ENCODE results near the gene IRGC.

IRGC gene

DNA sequence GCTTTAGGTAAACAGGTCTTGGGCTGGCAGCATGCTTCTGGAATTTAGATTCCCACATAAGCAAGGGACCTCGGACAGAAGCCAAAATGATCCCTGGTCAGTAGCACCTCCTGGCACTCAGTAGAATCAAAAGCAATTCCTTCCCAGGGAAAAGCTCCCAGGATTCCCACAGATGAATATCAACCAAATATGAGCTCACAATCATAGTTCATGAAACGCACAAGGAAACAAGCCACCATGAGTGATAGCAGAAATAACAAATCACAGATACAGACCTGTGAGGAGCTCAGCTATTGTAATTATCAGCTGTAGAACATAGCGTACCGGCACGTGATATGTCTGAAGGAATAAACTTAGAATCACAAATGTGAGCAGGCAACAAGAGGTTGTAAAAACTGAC is 24.1 kb upstream of the IRGC start:
- no peak for DNase-seq (ENCODE audit: low spot score)

DNA sequence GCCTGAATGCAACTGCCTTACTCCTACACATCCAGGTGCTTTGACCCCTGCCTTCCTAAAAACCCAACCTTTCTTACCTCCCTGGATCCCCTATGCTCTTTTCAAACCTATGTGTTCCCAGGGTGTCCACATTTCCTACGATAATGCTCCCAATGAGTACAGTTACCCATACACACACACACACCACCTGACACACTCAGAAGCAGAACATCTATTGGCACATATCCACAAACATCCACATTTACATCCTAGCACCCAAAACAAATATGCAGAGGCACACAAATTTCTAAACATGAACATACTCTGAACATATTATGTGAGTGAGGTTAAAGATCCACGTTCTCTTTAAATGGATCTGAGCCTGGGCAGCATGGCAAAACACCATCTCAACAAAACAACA is 23.5 kb upstream of the IRGC start:
- no peak for DNase-seq (ENCODE audit: low spot score)

DNA sequence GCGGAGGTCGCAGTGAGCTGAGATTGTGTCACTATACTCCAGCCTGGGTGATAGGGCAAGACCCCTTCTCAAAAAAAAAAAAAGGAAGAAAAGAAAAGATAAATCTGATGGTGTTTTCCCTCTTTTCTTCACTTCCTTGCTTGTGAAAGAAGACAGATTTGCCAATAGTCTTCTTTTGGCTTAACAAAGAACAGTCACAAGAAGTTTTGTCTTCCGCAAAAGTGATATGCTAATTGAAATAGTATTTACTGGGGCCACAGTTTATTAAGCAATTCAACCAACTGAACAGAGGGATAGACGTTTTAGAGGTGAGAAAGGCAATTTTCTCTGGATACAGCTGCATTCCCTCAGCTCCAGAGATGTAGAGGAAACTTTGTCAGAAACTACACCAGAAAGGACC is 23.0 kb upstream of the IRGC start:
- DNase-seq (ENCODE audit: low spot score), result no peak

DNA sequence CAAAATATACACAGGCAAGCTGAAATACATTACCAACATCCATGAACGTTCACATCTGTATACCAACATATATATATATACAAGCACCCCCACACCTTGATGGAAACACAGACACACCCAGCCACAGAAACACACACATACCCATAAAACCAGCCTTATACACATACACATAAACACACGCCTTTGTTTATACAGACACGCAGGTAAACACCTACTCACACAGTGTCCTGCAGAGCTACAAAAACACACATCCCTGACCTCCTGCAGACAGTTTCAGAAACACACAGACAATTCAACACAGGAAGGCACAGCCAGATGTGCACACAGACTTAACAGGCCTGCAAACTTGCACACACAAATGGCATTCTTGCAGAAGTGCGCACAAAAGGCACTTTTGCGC is 21.3 kb upstream of the IRGC start:
- DNase-seq (ENCODE audit: low spot score), result no peak

DNA sequence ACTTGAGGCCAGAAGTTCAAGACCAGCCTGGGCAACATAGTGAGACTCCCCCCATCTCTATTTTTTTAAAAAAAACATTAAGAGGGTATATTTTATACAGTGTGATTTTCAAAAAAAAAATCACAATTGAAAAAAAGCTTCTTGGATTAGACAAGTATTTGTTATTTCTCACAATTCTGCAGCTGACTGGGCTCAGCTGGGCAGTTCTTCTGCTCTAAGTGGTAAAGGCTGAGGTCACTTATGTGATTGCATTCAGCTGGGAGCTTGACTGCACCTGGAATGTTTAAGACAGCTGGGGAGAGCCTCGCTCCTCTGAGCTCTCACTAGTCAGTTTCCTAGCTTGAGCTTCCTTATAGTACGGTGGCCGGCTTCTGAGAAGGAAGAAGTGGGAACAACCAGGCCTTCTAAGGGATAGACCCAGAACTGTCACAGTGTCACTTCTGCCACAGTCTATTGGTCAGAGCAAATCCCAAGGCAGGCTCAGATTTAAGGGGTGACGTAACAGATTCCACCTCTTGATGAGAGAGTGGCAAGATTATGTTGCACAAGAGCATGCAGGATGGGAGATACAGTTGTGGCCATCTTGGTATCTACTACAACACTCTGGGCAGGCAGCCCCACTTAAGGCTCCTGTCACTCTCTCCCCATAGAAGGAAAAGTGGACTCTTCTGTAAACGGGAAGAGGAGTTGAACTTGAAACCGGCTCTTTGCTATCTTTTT is 19.7 kb upstream of the IRGC start:
- no peak for DNase-seq (ENCODE audit: low spot score)

DNA sequence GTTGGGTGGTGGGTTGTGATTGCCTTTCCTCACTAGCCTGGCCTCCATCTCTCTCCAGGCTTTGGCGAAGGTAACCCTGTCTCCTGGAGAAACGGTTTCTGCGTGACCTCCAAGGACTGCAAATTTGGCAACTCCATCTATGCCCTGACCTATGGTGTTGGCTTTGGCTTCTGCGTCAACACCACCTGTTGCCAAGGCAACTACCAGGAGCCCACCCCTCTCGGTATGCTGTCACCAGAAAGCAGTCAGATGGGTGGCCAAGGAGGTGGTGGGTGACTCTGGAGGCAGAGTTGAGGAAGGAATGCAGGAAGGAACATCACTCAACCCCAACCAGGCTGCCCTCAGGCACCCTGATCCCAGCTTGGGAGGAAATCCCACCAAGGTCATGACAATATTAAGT is 18.6 kb upstream of the IRGC start:
- DNase-seq (ENCODE audit: low spot score), result no peak

DNA sequence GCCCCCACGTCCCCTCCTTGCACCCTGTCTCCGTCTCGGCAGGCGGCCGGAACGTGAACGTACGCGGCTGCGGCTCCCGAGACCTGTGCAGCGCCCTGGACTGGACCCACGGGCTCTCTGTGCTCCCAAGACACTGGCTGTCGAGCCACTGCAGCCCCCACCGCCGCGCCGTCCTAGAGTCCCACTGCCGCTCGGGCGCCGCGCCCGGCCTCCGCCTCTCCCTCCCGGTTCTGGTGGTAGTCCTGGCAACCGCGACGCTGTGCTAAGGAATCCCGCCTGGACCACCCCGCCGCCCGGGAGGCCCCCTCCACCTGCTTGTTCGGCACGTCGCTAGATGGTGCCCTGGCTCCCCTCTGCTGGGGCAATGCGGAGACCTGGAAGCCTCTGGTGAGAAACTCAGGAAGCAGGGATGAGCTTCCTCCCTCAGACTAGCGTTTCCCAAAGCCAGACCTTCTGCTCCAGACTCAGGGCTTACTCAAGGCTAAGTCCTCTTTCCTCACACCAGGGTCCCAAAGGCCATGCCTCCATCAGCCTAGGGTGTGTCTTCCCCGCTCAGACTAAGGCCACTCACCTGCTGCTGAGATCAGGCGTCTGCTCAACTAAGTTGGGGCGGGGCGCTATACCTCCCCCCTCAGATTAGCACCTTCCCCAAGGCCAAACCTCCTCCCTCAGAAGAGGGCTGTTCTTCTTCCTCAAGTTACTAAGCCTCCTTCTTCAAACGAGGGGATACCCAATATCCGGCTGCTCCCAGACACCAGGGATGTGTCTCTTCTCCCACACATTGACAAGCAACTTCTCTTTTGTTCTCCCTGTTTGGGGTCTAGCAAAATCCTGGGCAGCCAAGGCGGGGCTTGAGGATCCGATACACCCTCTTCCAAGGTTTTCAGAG is 16.1 kb upstream of the IRGC start:
- no peak for DNase-seq (ENCODE audit: low spot score)

DNA sequence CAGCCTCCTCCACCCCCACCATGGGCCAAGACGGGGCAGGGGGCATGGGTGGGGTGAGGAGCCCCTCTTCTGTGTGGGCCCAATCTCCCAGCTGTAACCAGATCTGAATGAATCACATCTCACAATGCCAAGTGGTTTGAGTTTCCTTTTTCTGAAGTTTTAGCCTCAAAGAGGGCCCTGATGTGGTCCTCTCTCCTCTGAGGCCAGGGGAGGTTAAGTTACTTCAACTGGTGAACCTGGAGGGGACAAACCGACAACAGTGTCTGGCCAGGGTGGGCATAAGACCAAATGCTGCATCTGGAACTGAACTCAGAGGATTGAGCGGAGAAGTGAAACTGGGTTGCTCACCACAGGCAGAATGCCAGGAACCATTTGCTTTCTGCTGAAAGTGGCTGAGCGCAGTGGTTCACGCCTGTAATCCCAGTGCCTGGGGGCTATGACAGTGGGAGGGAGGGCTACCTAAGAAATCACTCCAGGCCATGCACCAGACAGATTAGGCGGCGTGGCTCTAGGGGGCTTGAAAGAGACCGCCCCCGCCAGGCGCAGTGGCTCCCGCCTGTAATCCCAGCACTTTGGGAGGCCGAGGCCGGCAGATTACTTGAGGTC is 15.4 kb upstream of the IRGC start:
- DNase-seq (ENCODE audit: low spot score), result no peak

DNA sequence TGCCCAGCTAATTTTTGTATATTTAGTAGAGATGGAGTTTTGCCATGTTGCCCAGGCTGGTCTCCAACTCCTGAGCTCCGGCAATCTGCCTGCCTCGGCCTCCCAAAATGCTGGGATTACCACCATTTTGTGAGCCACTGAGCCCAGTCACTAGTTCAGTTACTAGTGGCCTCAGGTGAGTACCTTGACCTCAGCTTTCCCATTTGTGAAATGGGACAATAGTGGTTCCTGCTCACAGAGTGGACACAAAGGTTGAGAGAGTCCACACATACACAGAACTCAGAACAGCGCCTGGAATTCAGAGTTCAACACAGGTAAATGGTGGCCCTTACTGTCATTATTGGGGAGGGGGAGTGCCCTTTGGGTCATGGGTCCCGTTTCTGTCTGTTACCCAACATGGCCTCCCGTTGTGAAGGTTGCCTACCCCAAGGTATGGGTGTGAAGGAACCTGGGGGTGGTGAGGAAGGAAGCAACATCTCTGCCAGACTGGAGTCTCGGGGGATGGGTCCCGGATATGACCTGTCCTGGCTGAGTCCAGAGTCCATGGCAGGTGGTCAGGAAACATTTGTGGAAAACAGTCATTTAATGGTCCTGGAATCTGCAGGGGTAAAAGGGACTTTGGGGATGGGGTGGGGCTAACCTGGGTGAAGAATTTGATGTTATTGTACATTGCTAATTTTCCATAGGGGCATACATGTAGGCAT is 11.7 kb upstream of the IRGC start:
- DNase-seq (ENCODE audit: low spot score), result no peak

DNA sequence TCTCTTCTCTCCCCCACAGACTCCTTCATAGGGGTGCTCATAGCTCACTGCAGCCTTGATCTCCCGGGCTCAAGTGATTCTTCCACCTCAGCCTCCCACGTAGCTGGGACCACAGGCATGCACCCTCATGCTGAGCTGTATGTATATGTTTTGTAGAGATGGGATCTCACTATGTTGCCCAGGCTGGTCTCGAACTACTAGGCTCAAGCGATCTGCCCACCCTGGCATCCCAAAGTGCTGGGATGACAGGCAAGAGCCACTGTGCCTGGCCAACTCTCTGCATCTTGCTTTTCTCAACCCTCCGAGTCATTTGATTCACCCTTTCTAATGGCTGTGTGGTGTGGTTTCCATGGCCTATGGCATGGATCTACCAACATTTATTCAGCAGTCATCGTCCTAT is 10.1 kb upstream of the IRGC start:
- no peak for DNase-seq (ENCODE audit: low spot score)

DNA sequence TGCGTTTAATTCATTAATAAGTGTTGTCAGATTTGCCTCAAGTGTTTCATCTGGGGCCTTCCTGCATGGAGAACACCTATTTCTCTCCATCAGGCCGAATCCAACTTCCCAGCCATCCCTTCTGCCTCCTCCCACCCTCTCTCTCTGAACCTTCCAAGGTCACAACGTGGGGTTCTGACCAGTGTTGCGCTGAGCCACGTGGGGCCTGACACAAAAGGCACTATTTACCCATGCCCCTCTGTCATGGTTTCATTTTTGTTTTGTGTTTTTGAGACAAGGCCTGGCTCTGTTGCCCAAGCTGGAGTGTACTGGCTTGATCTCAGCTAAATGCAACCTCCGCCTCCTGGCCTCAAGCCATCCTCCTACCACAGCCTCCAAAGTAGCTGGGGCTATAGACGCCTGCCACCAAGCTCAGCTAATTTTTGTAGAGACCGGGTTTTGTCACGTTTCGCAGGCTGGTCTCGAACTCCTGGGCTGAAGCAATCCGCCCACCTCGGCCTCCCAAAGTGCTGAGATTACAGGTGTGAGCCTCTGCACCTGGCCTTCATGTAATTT is 8.6 kb upstream of the IRGC start:
- no peak for DNase-seq (ENCODE audit: low spot score)

DNA sequence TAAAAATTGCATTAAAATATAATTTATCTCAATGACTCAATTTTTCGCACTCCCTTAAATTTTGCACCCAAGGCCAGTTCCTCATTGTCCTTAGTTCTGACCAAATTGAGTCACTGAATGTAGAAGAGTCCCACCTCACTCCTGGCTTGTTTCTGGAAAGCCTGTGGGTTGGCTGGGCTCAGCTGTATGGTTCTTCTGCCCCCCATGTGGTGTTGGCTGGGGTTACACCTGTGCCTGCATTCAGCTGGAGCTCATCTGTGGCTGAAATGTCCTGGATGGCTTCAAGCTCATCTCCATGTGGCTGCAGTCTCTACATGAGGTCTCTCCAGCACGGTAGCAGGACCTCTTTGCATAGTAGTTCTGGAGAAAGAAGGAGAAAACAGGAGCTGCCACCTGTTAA is 7.2 kb upstream of the IRGC start:
- no peak for DNase-seq (ENCODE audit: low spot score)

DNA sequence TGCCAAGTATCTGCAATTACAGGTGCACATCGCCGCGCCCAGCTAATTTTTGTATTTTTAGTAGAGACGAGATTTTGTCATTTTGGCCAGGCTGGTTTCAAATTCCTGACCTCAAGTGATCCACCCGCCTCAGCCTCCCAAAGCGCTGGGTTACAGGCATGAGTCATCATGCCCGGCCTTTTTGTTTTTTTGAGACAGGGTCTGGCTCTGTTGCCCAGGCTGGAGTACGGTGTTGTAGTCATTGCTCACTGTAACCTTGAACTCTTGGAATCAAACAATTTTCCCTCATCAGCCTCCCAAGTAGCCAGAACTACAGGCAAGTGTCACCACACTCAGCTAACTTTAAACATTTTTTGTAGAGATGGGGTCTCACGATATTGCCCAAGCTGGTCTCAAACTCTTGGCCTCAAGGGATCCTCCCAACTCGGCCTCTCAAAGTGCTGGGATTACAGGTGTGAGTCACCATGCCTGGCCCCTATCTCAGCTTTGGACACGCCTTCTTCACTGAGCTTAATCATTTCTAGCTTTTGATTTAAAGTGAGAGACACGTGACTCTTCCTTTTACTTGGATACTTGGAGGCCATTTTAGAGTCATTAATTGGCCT is 4.0 kb upstream of the IRGC start:
- no peak for DNase-seq (ENCODE audit: low spot score)

DNA sequence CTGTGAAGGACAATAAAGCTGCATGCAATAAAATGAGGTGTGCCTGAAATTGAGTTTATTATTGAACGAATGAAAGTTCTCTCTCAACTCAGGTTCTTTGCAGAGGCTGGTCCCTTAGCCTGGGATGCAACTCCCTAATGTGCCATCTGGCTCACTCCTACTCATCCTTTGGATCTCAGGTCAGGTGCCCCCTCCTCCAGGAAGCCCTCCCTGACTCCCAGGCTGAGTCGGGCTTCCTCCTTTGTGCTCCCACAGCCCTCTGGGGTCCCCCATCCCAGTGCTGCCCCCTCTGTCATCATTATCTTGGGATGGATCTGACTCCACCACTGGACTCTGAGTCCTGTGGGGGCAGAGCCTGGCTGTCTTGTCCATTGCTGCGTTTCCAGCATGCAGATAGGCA is 2.7 kb upstream of the IRGC start:
- DNase-seq (ENCODE audit: low spot score), result no peak

DNA sequence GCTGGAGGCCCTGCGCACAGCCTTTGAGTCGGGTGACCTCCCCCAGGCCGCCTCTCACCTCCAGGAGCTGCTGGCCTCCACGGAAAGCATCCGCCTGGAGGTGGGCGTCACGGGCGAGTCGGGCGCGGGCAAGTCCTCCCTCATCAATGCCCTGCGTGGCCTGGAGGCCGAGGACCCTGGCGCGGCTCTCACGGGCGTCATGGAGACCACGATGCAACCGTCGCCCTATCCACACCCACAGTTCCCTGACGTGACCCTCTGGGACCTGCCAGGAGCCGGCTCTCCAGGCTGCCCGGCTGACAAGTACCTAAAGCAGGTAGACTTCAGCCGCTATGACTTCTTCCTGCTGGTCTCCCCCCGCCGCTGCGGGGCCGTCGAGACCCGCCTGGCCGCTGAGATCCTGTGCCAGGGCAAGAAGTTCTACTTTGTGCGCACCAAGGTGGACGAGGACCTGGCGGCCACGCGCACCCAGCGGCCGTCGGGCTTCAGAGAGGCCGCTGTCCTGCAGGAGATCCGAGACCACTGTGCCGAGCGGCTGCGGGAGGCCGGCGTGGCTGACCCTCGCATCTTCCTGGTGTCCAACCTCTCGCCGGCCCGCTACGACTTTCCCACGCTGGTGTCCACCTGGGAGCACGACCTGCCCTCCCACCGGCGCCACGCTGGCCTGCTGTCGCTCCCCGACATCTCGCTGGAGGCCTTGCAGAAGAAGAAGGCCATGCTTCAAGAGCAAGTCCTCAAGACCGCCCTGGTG is 2.9 kb downstream of the IRGC start:
- DNase-seq (ENCODE audit: low spot score), result no peak

DNA sequence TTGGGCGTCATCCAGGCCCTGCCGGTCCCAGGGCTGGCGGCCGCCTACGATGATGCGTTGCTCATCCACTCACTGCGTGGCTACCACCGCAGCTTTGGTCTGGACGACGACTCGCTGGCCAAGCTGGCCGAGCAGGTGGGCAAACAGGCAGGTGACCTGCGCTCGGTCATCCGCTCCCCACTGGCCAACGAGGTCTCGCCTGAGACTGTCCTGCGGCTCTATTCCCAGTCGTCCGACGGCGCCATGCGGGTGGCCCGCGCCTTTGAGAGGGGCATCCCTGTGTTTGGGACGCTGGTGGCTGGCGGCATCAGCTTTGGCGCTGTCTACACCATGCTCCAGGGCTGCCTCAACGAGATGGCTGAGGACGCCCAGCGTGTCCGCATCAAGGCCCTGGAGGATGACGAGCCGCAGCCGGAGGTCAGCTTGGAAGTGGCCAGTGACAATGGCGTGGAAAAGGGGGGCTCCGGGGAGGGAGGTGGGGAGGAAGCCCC is 3.5 kb downstream of the IRGC start:
- no peak for DNase-seq (ENCODE audit: low spot score)

DNA sequence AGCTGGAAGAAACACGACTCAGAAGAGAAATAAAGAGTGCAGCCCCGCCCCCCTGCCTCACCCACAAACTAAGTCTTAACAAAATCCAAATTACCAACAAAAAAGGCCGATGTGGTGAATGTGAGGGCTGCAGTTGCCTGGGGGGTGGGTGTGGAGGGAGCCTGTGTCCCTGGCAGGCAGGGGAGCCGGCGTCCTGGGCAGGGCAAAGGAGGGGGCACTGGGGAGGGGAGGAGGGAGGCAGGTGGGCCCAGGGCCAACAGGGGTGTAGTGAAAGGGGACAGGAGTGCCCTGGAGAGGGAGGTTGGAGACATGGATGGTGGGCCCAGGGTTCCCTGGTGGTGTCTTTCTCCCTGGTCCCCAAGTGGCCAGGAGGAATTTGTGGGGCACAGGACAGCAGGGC is 4.0 kb downstream of the IRGC start:
- DNase-seq (ENCODE audit: low spot score), result no peak

DNA sequence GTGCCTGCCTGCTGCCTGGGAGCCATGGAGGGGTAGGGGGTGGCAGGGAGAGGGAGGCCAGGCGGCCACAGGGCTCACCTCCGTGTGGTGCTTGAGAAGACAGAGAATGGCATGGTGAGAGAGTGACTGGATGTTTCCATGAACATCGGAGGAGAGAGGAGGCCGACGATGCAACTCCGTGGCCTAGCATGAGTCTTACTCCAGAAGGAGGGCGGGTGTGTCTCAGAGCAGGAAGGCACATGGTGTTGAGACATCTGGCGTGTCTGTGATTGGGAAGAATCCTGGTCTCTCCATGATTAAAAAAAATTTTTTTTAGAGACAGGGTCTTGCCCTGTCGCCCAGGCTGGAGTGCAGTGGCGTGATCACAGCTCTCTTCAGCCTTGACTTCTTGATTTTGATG is 5.1 kb downstream of the IRGC start:
- DNase-seq (ENCODE audit: low spot score), result no peak

DNA sequence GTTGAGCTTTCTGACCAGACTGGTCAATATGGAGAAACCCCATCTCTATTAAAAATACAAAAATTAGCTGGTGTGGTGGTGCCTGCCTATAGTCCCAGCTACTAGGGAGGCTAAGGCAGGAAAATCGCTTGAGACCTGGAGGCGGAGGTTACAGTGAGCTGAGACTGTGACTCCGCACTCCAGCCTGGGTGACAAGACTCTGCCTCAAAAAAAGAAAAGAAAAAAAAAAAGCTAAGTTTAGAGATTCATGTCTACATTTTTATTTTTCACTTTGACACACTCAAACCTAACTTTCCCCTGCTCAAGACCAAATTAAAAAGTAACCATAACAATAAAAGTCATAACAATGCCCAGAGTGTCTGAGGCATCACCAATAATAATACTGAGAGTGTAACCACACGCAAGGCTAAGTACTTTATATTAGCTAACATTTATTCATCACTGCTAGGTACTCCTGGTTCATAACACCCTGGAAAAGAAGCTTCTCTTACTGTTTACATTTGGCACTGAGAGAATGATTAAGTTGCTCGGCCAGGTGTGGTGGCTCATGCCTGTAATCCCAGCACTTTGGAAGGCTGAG is 5.7 kb downstream of the IRGC start:
- no peak for DNase-seq (ENCODE audit: low spot score)

DNA sequence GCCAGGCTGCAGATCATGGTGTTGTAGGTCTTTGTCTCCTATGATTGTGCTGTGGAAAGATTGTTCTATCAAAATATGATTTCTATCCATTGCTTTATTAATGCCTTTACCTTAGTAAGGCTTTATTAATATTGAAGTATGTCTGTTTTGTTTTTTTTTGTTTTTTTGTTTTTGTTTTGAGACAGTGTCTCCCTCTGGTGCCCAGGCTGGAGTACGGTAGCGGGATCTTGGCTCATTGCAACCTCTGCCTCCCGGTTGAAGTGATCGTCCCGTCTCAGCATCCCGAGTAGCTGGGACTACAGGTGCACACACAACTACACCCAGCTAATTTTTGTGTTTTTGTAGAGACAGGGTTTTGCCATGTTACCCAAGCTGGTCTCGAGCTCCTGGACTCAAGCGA is 7.7 kb downstream of the IRGC start:
- no peak for DNase-seq (ENCODE audit: low spot score)

DNA sequence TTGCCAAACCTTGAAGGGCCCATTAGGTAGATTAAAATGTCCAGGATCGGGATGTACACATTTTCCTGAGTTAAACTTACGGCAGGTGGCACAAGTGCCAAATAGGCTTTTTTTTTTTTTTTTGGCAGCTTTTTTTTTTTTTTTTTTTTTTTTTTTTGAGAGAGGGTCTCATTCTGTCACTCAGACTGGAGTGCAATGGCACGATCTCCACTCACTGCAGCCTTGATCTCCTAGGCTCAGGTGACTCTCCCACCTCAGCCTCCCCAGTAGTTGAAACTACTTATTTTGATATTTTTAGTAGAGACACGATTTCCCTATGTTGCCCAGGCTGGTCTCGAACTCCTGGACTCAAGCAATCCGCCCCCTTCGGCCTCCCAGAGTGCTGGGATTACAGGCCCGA is 9.0 kb downstream of the IRGC start:
- no peak for DNase-seq (ENCODE audit: low spot score)

Data from NAMALWA (cell line).